Endometrial microvascular endothelial cells (primary cell): Measurements from ENCODE around the gene NLRC3. TPM values are rescaled to one million over a fixed set of nuclear protein-coding genes. Genes with fewer than 3 reads are reported as not detected.
"Not testable (repeated sequence)": the region's sequence is repeated elsewhere in the genome, so short reads cannot be mapped to it uniquely, and the experiment has no call there.

Source experiments
- in situ Hi-C: cut with HindIII; loops from 2 replicates; pipeline ENCODE4 v1.10.0; 2017; ENCODE audit warnings: low sequenced_read_pairs, low pct_unique_long_range_greater_than_20kb; ENCODE audit errors: inconsistent ontology term
- total RNA-seq: library from RNA; depleted of rRNA; stranded (reverse); fragments of >200 nt; gene quantifications from one replicate; pipeline ENCODE4 v1.2.3, GENCODE V29; 2015; ENCODE audit errors: inconsistent ontology term

The NLRC3 gene
- total RNA-seq, 1 donor from 2014 or later = 5.2 TPM

- in situ Hi-C loops = not testable (repeated sequence)
Observed at GRCh38 chr16:3527216-3527829, 49.9 kb downstream of the NLRC3 start.

- in situ Hi-C loops = no loop called here
Observed at GRCh38 chr16:3525951-3526350, 51.3 kb downstream of the NLRC3 start.

- in situ Hi-C loops = loop anchor here (25.0 kb wide), 1 partner anchor 339 kb away; no protein-coding TSS in a partner anchor
Observed at GRCh38 chr16:3523281-3523680, 53.9 kb downstream of the NLRC3 start.

- in situ Hi-C loops = loop anchor here (25.0 kb wide), 1 partner anchor 341 kb away; no protein-coding TSS in a partner anchor
Observed at GRCh38 chr16:3520841-3521240, 56.4 kb downstream of the NLRC3 start.

GRCh38 chr16:3520413-3520812, 56.8 kb downstream of the NLRC3 start:
- in situ Hi-C loops = loop anchor here (25.0 kb wide), 1 partner anchor 342 kb away; no protein-coding TSS in a partner anchor

- in situ Hi-C loops = loop anchor here (25.0 kb wide), 1 partner anchor 343 kb away; no protein-coding TSS in a partner anchor
Observed at GRCh38 chr16:3519581-3519980, 57.6 kb downstream of the NLRC3 start.

- in situ Hi-C loops = loop anchor here (25.0 kb wide), 1 partner anchor 343 kb away; no protein-coding TSS in a partner anchor
Observed at GRCh38 chr16:3518986-3519348, 58.2 kb downstream of the NLRC3 start.

GRCh38 chr16:3518292-3518985, 58.8 kb downstream of the NLRC3 start:
- in situ Hi-C loops = loop anchor here (25.0 kb wide), 1 partner anchor 344 kb away; no protein-coding TSS in a partner anchor

- in situ Hi-C loops = loop anchor here (25.0 kb wide), 1 partner anchor 346 kb away; no protein-coding TSS in a partner anchor
Observed at GRCh38 chr16:3515897-3516296, 61.3 kb downstream of the NLRC3 start.

- in situ Hi-C loops = loop anchor here (25.0 kb wide), 1 partner anchor 348 kb away; no protein-coding TSS in a partner anchor
Observed at GRCh38 chr16:3514621-3515020, 62.6 kb downstream of the NLRC3 start.

GRCh38 chr16:3513892-3514583, 63.2 kb downstream of the NLRC3 start:
- in situ Hi-C loops = loop anchor here (25.0 kb wide), 1 partner anchor 348 kb away; no protein-coding TSS in a partner anchor

- in situ Hi-C loops = loop anchor here (25.0 kb wide), 1 partner anchor 351 kb away; no protein-coding TSS in a partner anchor
Observed at GRCh38 chr16:3511286-3512180, 65.7 kb downstream of the NLRC3 start.

GRCh38 chr16:3510416-3510815, 66.8 kb downstream of the NLRC3 start:
- in situ Hi-C loops = loop anchor here (25.0 kb wide), 1 partner anchor 352 kb away; no protein-coding TSS in a partner anchor

- in situ Hi-C loops = loop anchor here (25.0 kb wide), 1 partner anchor 353 kb away; no protein-coding TSS in a partner anchor
Observed at GRCh38 chr16:3509470-3509928, 67.7 kb downstream of the NLRC3 start.

- in situ Hi-C loops = loop anchor here (25.0 kb wide), 1 partner anchor 354 kb away; no protein-coding TSS in a partner anchor
Observed at GRCh38 chr16:3508736-3509135, 68.5 kb downstream of the NLRC3 start.

- in situ Hi-C loops = loop anchor here (25.0 kb wide), 1 partner anchor 359 kb away; no protein-coding TSS in a partner anchor
Observed at GRCh38 chr16:3503523-3503922, 73.7 kb downstream of the NLRC3 start.

- in situ Hi-C loops = loop anchor here (25.0 kb wide), 1 partner anchor 360 kb away; no protein-coding TSS in a partner anchor
Observed at GRCh38 chr16:3501783-3502400, 75.3 kb downstream of the NLRC3 start.

GRCh38 chr16:3501412-3501761, 75.8 kb downstream of the NLRC3 start:
- in situ Hi-C loops = loop anchor here (25.0 kb wide), 1 partner anchor 361 kb away; no protein-coding TSS in a partner anchor
